WTC11 (cell line): ENCODE measurements around the gene GHR. TPM values are rescaled to one million over a fixed set of nuclear protein-coding genes. Genes with fewer than 3 reads are reported as not detected.

ENCODE experiments used
- ATAC-seq: fragments of 200-7000 bp; cut with Tn5 transposase; 2 replicates; pipeline ENCODE4 v1.10.0; 2021; ENCODE audit warnings: mild to moderate bottlenecking, moderate library complexity
- CTCF ChIA-PET: fragments of 300-600 bp; sonication (Branson Sonifier 250); formaldehyde crosslinking; loops from one replicate; lab custom pipeline; 2021; ENCODE audit warnings: antibody characterized with exemption; lab: Charles Lee
- POLR2A ChIA-PET: fragments of 350-600 bp; sonication (Branson Sonifier 250); formaldehyde crosslinking; loops from one replicate; lab custom pipeline; 2021; ENCODE audit warnings: antibody characterized with exemption; lab: Charles Lee
- DNase-seq: peaks from one replicate; pipeline ENCODE4 v3.0.0; 2021; ENCODE audit warnings: low spot score
- H3K27ac Mint-ChIP-seq: 2 replicates; pipeline ENCODE4 v1.8.0; 2021; ENCODE audit warnings: mixed read lengths
- H3K27me3 Mint-ChIP-seq: 2 replicates; pipeline ENCODE4 v1.8.0; 2021; ENCODE audit warnings: low read depth, mild to moderate bottlenecking, moderate library complexity, mixed read lengths
- H3K36me3 Mint-ChIP-seq: 2 replicates; pipeline ENCODE4 v1.8.0; 2021; ENCODE audit warnings: mixed read lengths
- H3K4me1 Mint-ChIP-seq: 2 replicates; pipeline ENCODE4 v1.8.0; 2022; ENCODE audit warnings: mixed read lengths
- H3K4me3 Mint-ChIP-seq: 2 replicates; pipeline ENCODE4 v1.8.0; 2021; ENCODE audit warnings: mild to moderate bottlenecking, moderate library complexity, mixed read lengths
- H3K9me3 Mint-ChIP-seq: 2 replicates; pipeline ENCODE4 v1.8.0; 2021; ENCODE audit warnings: mixed read lengths
- ELF4 ChIP-seq: sonication (generic); formaldehyde crosslinking; IDR thresholded peaks from 2 replicates; pipeline ENCODE4 v1.8.1; 2022; ENCODE audit warnings: low read depth, mild to moderate bottlenecking, moderate library complexity, missing genetic modification reagents
- total RNA-seq: library from RNA; stranded (reverse); gene quantifications from 3 replicates; pipeline ENCODE4 v1.2.3, GENCODE V29; 2021
- TF ChIP-seq, protein P1 (sequence below): fragments of 250-450 bp; sonication (Bioruptor Pico); conservative IDR thresholded peaks from 2 replicates; pipeline ENCODE4 v1.9.0; 2021; ENCODE audit warnings: mild to moderate bottlenecking
- TF ChIP-seq, protein P2 (sequence below): fragments of 250-450 bp; sonication (Bioruptor Pico); IDR thresholded peaks from 2 replicates; pipeline ENCODE4 v1.9.0; 2021; ENCODE audit warnings: mild to moderate bottlenecking

Gene GHR
- total RNA-seq, 1 experiment from 2014 or later, result 0.57 TPM

DNA sequence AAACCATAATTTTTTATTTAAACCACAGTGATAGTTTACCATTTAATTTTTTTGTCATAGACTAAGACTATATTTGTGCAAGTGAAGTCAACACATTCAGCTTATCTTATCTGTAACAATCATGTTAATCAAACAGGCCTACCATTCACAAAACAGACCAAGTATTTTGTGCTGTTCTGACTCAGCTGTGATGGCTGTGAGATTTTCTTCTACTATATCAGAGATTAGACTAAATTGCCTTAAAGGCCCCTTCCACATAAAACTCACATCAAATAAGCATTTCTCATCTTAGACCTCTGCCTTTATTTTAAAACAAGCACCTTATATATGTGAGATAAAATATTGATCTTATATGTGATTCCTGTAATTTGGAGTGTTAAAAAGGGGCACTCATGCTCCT is 346.8 kb downstream of the GHR start:
- peaks cover 9% of the 10 kb centered on the region; the same call in 1 of the 2 replicates for H3K36me3 Mint-ChIP-seq
- no peaks in the 10 kb centered on the region for H3K27me3 Mint-ChIP-seq
- DNase-seq, result no peak
- no peak for ATAC-seq
- ChIA-PET POLR2A (no interaction called here), CTCF (no interaction called here)
- H3K4me1 Mint-ChIP-seq, result no peaks in the 10 kb centered on the region
- H3K4me3 Mint-ChIP-seq, result no peak overlapping the region
- TF ChIP-seq ELF4 (CRISPR knock-in tag), result no peak
- TF ChIP-seq, protein P1, sequence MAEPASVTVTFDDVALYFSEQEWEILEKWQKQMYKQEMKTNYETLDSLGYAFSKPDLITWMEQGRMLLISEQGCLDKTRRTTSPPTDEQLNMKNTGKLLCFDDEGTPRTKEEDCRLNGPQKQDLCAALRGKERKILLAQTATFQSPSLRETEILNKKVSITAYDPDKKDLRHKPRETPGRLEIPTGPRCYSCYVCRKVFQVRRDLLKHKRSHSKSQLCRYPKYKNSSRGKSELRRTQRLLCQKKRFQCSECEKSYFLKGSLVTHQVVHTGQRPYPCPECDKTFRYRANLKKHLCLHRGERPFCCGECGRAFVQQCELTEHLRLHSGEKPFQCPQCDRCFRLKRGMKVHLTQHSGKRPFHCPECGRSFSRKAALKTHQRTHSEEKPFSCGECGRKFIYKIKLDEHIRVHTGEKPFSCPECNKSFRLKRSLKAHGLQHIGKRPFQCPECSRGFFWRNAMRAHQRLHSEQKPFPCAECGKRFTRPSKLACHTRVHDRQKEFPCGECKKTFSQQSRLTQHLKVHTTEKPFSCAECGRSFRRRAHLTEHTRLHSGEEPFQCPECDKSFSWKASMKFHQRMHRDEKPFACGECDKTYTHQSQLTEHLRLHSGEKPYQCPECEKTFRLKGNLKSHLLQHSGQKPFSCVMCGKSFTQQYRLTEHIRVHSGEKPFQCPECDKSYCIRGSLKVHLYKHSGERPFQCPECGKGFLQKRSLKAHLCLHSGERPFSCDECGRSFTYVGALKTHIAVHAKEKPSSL (CRISPR knock-in tag), result no peak
- TF ChIP-seq, protein P2, sequence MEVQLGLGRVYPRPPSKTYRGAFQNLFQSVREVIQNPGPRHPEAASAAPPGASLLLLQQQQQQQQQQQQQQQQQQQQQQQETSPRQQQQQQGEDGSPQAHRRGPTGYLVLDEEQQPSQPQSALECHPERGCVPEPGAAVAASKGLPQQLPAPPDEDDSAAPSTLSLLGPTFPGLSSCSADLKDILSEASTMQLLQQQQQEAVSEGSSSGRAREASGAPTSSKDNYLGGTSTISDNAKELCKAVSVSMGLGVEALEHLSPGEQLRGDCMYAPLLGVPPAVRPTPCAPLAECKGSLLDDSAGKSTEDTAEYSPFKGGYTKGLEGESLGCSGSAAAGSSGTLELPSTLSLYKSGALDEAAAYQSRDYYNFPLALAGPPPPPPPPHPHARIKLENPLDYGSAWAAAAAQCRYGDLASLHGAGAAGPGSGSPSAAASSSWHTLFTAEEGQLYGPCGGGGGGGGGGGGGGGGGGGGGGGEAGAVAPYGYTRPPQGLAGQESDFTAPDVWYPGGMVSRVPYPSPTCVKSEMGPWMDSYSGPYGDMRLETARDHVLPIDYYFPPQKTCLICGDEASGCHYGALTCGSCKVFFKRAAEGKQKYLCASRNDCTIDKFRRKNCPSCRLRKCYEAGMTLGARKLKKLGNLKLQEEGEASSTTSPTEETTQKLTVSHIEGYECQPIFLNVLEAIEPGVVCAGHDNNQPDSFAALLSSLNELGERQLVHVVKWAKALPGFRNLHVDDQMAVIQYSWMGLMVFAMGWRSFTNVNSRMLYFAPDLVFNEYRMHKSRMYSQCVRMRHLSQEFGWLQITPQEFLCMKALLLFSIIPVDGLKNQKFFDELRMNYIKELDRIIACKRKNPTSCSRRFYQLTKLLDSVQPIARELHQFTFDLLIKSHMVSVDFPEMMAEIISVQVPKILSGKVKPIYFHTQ (CRISPR knock-in tag), result no peak
- TF ChIP-seq, all 79 proteins: peak for 0
- no peaks in the 10 kb centered on the region for H3K9me3 Mint-ChIP-seq
- H3K27ac Mint-ChIP-seq, result no peak overlapping the region
